Measurements from ENCODE around the gene HGD.

HGD gene

GRCh38 chr3:120595788-120596115 lies 86.3 kb downstream of the HGD start:
- no peak for DNase-seq (ENCODE audit: low read depth in 1 of 2, low spot score in 1 of 2)

GRCh38 chr3:120587332-120587975 lies 94.6 kb downstream of the HGD start:
- no peak for DNase-seq (ENCODE audit: low read depth in 1 of 2, low spot score in 1 of 2)

All from stimulated activated CD4-positive, alpha-beta T cell treated with anti-CD3 and anti-CD28 coated beads, Interleukin-15, amount 100 ng/mL, for 1 hour (primary cell).